HG03342 (cell line): ENCODE data around the gene SPATA9.
A peak's percentile ranks its signal among the peaks of the same experiment; 100 is the strongest.
"Not testable (repeated sequence)": the region's sequence is repeated elsewhere in the genome, so short reads cannot be mapped to it uniquely, and the experiment has no call there.

Experiments used
- ATAC-seq: cut with Tn5 transposase; IDR thresholded peaks from one replicate; pipeline ENCODE4 v1.9.1; 2021; ENCODE audit warnings: mild to moderate bottlenecking, moderate library complexity; ENCODE audit not compliant: unreplicated experiment

SPATA9 gene

GRCh38 chr5:95646569-95647431, 36.0 kb downstream of the SPATA9 start, which contains the start of gene RFESD:
Gene RFESD (plus strand): TSS chr5:95646777. CDS start chr5:95652272, 5,495 bp downstream.
- peak; percentile 97 for ATAC-seq

DNA sequence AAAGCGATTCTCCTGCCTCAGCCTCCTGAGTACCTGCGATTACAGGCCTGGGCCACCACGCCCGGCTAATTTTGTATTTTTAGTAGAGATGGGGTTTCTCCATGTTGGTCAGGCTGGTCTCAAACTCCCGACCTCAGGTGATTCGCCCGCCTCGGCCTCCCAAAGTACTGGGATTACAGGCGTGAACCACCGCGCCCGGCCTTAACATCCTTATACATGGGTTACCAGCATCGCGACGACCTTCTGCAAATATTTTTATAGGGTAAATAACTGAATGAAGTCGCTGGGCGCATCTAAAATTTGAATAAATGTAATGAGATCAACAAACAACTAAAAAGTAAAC, 36.6 kb downstream of the SPATA9 start:
- not testable (repeated sequence) for ATAC-seq

DNA sequence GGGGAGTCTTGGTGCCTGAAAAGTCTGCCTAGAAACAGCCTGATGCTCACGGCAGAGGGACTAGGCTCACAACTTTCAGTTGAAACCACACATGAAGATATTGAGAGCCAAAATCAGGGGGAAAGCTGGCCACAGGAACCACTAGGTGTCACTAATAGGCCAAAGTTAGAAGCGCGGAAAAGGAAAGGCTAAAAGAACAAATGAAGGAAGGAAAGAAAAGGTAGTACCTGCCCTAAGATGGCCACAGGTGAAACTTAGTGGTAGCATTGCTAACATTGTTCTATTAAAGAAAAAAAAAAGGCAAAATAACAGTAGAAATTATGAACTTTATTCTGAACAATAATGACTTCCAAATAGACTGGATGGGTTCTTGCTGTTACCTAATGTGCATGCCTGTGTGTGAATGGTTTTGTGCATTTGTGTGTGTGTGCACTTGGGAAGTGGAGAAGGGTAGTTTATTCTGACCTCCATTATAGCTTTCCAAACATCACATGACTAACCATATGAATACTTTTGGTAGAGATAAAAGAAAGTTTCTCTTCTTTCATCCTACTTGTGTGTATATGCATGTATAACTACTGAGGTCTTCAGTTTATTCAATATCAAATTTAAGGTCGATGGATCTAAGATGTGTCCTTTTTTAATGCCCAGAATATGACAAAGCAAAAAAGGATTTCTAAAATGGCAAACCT, 38.3 kb downstream of the SPATA9 start:
- peak; percentile 38 for ATAC-seq

DNA sequence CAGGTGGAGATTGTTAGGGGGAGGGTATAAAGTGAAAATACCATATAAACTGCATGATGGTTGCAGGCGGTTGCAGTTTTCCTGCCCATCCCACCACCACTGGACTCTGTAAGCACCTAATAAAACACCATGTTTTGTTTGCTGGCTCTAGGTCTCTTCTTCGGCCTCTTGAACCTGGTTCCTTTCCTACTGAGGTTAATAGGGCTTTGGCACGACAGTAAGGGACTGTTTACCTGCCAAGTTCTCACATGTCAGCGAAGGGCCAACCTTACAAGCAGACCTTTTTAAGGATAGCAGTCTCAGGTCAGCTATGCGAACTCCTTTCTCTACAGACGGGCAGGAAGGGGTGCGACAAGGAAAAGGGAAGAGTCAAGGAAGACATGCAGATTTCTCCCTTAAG, 39.6 kb downstream of the SPATA9 start:
- ATAC-seq: no peak

GRCh38 chr5:95641741-95642220, 41.0 kb downstream of the SPATA9 start:
- ATAC-seq: no peak

DNA sequence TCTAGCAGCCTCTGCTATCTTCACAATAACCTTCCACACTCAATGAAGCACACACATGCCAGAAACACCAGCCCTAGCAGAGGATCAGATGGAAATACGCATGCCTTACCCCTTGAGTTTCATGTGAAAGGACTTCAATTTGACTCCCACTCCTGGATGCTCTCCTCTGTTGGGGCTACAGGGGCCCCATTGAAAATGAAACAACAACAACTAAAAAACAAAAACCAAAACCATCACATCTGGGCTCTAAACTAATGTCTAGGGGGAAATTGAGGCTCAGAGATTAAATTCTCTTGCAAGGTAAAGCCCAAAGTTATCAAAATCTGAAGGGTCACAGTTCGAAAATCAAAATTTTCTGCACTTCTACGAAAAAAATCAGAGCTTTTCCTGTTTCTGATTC, 44.2 kb downstream of the SPATA9 start:
- no peak for ATAC-seq

- ATAC-seq: no peak
Measured at GRCh38 chr5:95634081-95634480, 48.7 kb downstream of the SPATA9 start.

DNA sequence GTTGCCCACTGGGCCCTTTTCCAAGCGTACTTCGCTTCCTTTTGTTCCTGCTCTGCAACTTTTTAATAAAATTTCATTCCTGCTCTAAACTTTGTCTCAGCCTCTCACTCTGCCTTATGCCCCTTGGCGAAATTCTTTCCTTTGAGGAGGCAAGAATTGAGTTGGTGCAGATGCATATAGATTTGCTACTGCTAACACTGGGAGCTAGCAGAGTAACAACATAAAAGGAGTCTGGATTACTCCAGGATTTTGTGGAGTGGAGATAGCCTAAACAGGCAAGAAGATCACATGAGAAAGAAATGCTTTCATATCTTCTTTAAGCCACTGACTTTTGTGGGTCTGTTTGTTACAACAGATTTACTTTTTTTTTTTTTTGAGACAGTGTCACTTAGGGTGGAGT, 49.1 kb downstream of the SPATA9 start:
- no peak for ATAC-seq

GRCh38 chr5:95632942-95633341, 49.8 kb downstream of the SPATA9 start:
- ATAC-seq: not testable (repeated sequence)

DNA sequence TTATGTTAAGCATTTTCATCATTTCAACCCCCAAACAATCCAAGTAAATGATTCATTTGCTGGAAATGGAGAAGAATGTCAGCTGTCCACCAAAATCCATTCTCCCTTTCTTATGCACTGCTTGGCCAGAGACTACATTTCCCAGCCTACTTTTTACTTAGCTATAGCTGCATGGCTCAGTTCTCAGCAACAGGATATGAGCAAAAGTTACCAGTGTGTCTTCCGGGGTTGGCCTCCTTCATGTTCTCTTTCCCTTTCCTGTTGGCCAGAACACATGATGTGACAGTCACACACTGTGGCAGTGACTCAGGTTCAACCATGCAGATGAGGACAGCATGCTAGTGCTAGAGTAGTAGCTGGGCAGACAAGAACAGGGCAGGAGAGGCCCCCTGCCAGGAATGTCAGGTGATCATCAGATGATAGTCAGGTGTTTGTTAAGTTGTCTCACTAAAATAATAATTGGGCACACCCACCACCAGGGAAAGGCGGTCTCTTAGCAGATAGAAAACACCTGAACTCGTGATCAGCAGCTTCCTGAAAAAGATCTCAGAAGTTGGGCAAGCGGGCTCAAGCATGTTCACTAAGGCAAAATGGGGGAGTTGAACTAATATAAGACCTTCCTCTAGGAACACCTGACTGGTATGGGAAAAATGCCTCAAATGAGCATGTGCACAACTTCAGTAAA, 50.7 kb downstream of the SPATA9 start:
- peak; percentile 98 for ATAC-seq

DNA sequence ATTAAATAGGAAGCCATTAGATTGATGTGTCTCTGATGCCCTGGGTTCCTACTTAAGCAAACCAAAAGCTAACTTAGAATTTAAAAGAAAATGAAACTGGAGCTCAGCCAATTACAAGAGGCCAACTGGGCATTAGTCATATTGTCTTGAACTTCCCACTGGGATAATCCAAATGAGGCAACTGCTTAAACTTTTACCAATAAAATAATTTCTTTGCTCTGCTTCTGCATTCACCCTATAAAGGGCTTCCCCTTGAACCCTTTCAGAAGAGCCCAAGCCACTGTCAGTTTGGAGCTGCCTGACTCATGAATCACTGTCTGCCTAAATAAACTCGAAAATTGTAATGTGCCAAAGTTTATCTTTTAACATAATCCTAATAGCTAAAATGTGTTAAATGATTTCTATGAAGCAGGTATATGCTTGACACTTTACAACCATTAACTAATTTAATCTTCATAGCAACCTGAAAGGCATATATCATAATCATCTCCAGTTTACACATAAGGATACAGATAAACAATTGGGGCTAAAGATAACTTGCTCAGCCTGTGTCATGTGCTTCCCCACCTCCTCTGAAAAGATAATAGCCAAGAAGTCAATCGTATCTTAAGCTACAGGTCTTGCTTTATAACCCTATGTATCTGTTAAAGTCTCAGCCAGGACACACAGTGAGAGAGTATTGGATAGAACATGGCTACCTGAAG, 51.4 kb downstream of the SPATA9 start:
- no peak for ATAC-seq

GRCh38 chr5:95630394-95630917, 52.3 kb downstream of the SPATA9 start:
- ATAC-seq: no peak

GRCh38 chr5:95628933-95629332, 53.9 kb downstream of the SPATA9 start:
- ATAC-seq: no peak

- no peak for ATAC-seq
Measured at GRCh38 chr5:95627971-95628810, 54.6 kb downstream of the SPATA9 start.

DNA sequence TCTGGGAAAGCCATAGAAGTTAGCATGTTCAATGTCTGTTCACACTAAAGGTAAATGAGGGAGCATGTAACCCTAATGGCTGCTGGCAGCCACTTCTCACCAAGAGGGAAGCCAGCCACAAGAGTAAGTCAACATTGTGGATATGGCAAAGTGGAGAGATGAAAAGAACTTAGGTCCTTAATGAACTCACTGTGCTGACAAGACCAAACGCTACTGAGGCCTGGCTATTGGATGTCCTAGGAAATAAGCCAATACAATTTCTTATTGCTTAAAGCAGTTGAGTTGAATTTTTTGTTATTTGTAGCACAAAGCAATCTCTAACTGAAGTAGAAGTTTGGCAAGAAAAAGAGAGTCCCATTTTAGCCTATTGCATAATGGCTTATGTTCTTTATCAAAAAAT, 56.1 kb downstream of the SPATA9 start:
- no peak for ATAC-seq

GRCh38 chr5:95624368-95624767, 58.4 kb downstream of the SPATA9 start:
- ATAC-seq: no peak

DNA sequence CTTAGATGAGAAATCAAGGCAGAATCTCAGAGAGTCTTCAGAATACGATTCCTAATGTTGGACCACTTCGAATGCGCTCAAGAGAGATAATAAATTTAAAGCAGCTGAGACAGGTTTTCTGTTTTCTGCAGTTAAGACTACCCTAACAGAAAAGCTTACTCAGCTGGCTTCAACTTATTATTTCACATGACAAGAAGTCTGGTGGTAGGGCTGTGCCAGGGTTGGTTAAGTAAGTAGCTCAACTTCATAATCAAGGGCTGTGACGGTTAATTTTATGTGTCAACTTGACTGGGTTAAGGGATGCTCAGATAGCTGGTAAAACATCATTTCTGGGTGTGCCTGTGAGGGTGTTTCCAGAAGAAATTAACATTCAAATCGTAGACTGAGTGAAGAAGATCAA, 59.1 kb downstream of the SPATA9 start:
- no peak for ATAC-seq

DNA sequence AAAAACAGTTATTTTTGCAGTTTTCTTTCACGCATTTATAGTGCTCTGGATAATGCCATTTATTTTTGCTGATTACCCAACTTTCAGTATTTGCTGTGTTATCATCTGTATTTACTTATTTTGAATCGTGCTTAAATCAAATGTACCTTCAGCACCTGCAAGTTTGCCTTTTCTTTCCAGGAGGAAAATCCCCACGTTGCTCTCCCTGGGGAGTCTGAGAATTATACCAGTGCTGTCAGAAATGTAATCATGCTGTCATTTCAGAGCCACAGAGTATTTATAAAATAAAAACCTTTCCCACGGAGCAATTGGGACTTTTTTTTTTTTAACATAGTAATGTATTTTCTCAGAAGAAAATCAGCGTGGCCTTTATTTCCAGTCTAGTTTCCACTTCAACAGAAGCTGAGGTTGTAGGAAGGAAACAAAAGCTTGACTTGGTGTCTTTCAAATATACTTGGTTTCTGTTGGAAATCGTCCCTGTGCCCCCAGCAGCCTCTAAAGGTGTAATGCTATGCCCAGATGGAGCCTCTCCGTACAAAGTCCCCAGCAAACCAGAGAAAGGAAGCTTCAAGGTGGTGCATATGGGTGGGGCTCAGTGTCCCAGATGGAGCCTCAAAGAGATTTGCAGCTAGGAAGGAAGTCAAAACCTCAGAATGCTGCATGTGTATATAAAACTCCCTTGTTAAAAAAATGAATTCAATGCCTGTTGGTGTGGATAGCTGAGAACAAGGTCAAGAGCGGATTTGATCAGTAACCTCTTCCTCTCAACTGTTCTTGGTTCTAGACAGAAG, 60.8 kb downstream of the SPATA9 start:
- no peak for ATAC-seq
